ENCODE measurements around the gene BCL2L1.

Gene BCL2L1

DNA sequence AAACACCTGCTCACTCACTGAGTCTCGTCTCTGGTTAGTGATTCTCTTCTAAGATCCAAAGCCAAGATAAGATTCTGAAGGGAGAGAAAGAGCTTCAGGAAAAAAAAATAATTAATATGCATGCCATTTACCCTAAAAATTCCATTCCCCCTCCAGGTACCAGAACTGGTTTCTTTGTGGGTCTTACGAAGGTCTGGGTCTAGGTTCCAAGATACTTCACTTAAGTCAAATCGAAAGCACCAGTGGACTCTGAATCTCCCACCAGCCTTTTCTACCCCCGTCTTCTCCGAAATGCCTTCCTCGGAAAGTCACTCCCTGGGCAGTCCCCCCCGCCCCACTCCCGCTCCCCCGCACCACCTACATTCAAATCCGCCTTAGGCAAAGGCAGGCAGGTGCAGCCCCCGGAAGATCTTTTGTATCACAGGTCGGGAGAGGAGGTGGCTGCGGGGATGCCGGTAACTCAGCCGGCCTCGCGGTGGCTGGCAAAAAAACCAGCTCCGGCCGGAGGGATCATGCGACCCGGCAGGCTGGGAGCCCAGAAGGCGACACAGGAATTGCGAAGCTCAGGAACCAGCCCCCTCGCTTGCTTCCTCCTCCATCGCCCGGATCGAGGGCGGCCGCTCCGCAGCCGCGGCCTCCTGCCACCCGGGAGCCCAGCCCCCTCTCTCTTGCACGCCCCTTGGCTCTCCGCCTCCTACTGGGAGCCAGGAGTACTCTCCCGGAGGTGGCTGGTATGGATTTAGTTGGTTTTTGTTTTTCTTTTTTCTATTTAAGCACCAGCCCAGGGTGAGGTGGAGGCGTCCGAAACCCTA, at the start of gene BCL2L1:
BCL2L1 (minus strand) TSS at position 612 of the 812 bp plus-strand sequence. CDS start 650 bp downstream, outside the sequence.
- Histone ChIP-seq H3K9me3 (ENCODE audit: control insufficient read depth in 1 of 2, low read length in 2 of 2) (no peaks in the 10 kb centered on the region), H3K27ac (ENCODE audit: low read depth, low read length) (peak within 1 kb of the TSS; percentile 97), H3K36me3 (ENCODE audit: control insufficient read depth in 1 of 2, insufficient read depth in 2 of 2, low read length in 2 of 2) (peaks cover 0 to 11% of the 10 kb centered on the region in 2 donors), H3K4me3 (ENCODE audit: low read depth in 1 of 2, low read length in 2 of 2) (peak within 1 kb of the TSS; percentile 77 to 93), H3K27me3 (ENCODE audit: control insufficient read depth in 1 of 2, insufficient read depth in 2 of 2, low read length in 2 of 2) (no peaks in the 10 kb centered on the region), H3K9ac (ENCODE audit: low read depth in 1 of 2, low read length in 2 of 2) (peak within 1 kb of the TSS; percentile 95 to 99), H3K4me1 (ENCODE audit: control insufficient read depth in 1 of 2, insufficient read depth in 2 of 2, low read length in 2 of 2) (peaks cover 38 to 40% of the 10 kb centered on the region in 2 donors)

DNA sequence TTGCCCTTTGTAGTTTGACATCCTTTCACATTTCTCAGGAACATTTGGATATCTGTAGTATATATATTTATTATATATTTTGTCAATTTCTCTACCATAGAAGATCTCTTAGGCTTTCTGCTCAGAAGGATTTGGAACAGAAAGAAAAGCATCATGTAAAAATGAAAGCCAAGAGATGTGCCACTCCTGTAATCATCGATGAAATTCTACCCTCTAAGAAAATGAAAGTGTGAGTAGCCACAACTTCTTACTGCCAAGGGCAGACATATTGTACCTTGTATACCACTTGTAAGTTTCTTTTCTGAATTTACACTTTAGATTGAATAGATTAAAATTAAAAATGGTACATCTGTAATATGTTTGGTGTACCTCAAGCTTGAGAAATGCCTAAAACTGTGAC, 47.6 kb upstream of the BCL2L1 start:
- Histone ChIP-seq H3K27ac (ENCODE audit: low read depth, low read length) (no peak overlapping the region), H3K36me3 (ENCODE audit: control insufficient read depth in 1 of 2, insufficient read depth in 2 of 2, low read length in 2 of 2) (peaks cover 0 to 5% of the 10 kb centered on the region in 2 donors), H3K4me1 (ENCODE audit: control insufficient read depth in 1 of 2, insufficient read depth in 2 of 2, low read length in 2 of 2) (no peaks in the 10 kb centered on the region), H3K9ac (ENCODE audit: low read depth in 1 of 2, low read length in 2 of 2) (no peak overlapping the region), H3K4me3 (ENCODE audit: low read depth in 1 of 2, low read length in 2 of 2) (no peak overlapping the region), H3K27me3 (ENCODE audit: control insufficient read depth in 1 of 2, insufficient read depth in 2 of 2, low read length in 2 of 2) (no peaks in the 10 kb centered on the region), H3K9me3 (ENCODE audit: control insufficient read depth in 1 of 2, low read length in 2 of 2) (no peaks in the 10 kb centered on the region)

DNA sequence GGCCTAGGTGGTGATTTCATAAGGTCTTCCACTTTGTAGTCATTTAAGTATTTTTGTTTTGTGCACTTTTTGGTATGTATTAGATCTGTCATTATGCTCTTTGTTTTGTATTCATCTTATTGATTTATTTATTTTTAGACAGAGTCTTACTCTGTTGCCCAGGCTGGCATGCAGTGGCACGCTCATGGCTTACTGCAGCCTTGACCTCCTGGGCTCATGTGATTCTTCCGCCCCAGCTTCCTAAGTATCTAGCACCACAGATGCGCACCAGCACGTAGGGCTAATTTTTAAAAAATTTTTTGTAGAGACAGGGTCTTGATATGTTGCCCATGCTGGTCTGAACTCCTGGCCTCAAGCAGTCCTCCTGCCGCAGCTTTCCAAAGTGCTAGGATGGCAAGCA, 47.0 kb upstream of the BCL2L1 start:
- no peak overlapping the region for H3K9ac ChIP-seq (ENCODE audit: low read depth in 1 of 2, low read length in 2 of 2)
- H3K27me3 ChIP-seq (ENCODE audit: control insufficient read depth in 1 of 2, insufficient read depth in 2 of 2, low read length in 2 of 2) = no peaks in the 10 kb centered on the region
- no peak overlapping the region for H3K27ac ChIP-seq (ENCODE audit: low read depth, low read length)
- no peaks in the 10 kb centered on the region for H3K9me3 ChIP-seq (ENCODE audit: control insufficient read depth in 1 of 2, low read length in 2 of 2)
- no peak overlapping the region for H3K4me3 ChIP-seq (ENCODE audit: low read depth in 1 of 2, low read length in 2 of 2)
- no peaks in the 10 kb centered on the region for H3K4me1 ChIP-seq (ENCODE audit: control insufficient read depth in 1 of 2, insufficient read depth in 2 of 2, low read length in 2 of 2)
- H3K36me3 ChIP-seq (ENCODE audit: control insufficient read depth in 1 of 2, insufficient read depth in 2 of 2, low read length in 2 of 2) = peaks cover 0 to 5% of the 10 kb centered on the region in 2 donors

DNA sequence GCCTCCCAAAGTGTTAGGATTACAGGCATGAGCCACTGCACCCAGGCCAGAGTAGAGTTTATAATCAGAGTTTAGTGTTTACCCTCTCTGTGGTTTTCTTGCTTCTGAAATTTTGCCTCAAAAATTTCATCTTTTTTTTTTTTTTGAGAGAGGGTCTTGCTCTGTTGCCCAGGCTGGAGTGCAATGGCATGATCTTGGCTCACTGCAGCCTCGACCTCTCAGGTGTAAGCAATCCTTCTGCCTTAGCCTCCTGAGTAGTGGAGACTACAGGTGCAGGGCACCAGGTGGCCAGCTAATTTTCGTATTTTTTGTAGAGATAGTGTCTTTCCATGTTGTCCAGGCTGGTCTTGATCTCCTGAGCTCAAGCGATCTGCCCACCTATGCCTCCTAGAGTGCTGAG, 45.1 kb upstream of the BCL2L1 start:
- peaks cover 0 to 5% of the 10 kb centered on the region in 2 donors for H3K36me3 ChIP-seq (ENCODE audit: control insufficient read depth in 1 of 2, insufficient read depth in 2 of 2, low read length in 2 of 2)
- H3K4me3 ChIP-seq (ENCODE audit: low read depth in 1 of 2, low read length in 2 of 2) = no peak overlapping the region
- H3K9ac ChIP-seq (ENCODE audit: low read depth in 1 of 2, low read length in 2 of 2) = no peak overlapping the region
- no peaks in the 10 kb centered on the region for H3K4me1 ChIP-seq (ENCODE audit: control insufficient read depth in 1 of 2, insufficient read depth in 2 of 2, low read length in 2 of 2)
- no peaks in the 10 kb centered on the region for H3K27me3 ChIP-seq (ENCODE audit: control insufficient read depth in 1 of 2, insufficient read depth in 2 of 2, low read length in 2 of 2)
- no peak overlapping the region for H3K27ac ChIP-seq (ENCODE audit: low read depth, low read length)
- no peaks in the 10 kb centered on the region for H3K9me3 ChIP-seq (ENCODE audit: control insufficient read depth in 1 of 2, low read length in 2 of 2)

DNA sequence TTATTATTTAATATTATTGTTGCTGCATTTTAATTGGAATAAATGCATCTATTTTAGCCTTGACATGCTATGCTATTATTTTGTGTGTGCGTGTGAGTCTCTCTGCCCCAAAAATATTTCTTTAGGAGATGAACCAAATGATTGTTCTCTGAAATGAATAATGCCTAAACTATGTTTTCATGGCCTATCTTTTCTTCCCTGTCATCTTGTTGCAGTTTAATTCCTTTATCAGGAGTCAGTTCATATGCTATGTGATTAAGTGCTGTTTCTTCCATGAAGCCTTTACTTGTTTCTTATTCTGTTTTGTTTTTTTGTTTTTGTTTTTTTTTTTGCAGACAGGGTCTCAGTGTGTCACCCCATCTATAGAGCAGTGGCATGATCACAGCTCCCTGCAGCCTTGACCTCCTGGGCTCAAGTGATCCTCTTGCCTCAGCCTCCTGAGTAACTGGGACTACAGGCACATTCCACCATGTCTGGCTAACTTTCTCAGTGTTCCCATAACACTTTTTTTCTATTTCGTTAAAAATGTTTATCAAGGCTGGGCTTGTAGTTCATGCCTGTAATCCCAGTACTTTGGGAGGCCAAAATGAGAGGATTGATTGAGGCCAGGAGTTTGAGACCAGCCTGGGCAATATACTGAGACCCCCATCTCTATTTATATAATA, 42.1 kb upstream of the BCL2L1 start:
- Histone ChIP-seq H3K9ac (ENCODE audit: low read depth in 1 of 2, low read length in 2 of 2) (no peak overlapping the region), H3K27ac (ENCODE audit: low read depth, low read length) (no peak overlapping the region), H3K4me3 (ENCODE audit: low read depth in 1 of 2, low read length in 2 of 2) (no peak overlapping the region), H3K27me3 (ENCODE audit: control insufficient read depth in 1 of 2, insufficient read depth in 2 of 2, low read length in 2 of 2) (no peaks in the 10 kb centered on the region), H3K9me3 (ENCODE audit: control insufficient read depth in 1 of 2, low read length in 2 of 2) (no peaks in the 10 kb centered on the region), H3K4me1 (ENCODE audit: control insufficient read depth in 1 of 2, insufficient read depth in 2 of 2, low read length in 2 of 2) (no peaks in the 10 kb centered on the region), H3K36me3 (ENCODE audit: control insufficient read depth in 1 of 2, insufficient read depth in 2 of 2, low read length in 2 of 2) (peaks cover 0 to 6% of the 10 kb centered on the region in 2 donors)

DNA sequence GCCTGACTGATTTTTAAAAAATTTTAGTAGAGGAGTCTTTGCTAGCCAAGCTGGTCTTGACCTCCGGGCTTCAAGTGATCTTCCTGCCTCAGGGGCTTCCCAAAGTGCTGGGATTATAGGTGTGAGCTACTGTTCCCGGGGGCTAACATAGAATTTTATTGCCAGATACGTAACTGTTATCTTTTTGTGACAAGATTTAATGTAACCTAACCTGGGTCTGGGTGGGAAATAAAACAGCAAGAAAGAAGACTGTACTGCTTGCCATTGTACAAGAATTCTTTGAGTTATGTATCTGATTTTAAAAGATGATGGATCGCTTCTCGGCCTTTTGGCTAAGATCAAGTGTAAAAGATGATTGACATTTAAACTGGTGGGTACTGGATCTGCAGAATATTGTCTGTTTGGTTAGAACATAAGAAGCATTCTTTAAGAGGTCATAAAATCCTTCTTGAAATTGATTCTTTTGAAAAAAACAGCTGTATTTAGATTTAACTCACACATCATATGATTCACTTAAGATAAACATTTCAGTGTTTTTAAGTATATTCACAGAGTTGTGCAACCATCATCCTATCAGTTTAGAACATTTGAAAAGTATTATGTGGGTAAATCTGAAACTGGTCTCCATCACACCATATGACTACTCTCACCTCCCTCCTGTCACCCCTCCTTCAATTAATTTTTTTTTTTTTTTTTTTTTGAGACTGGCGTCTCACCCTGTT, 38.0 kb upstream of the BCL2L1 start:
- H3K9me3 ChIP-seq (ENCODE audit: control insufficient read depth in 1 of 2, low read length in 2 of 2) = no peaks in the 10 kb centered on the region
- no peak overlapping the region for H3K9ac ChIP-seq (ENCODE audit: low read depth in 1 of 2, low read length in 2 of 2)
- H3K4me3 ChIP-seq (ENCODE audit: low read depth in 1 of 2, low read length in 2 of 2) = no peak overlapping the region
- H3K4me1 ChIP-seq (ENCODE audit: control insufficient read depth in 1 of 2, insufficient read depth in 2 of 2, low read length in 2 of 2) = no peaks in the 10 kb centered on the region
- peaks cover 0 to 2% of the 10 kb centered on the region in 2 donors for H3K36me3 ChIP-seq (ENCODE audit: control insufficient read depth in 1 of 2, insufficient read depth in 2 of 2, low read length in 2 of 2)
- H3K27me3 ChIP-seq (ENCODE audit: control insufficient read depth in 1 of 2, insufficient read depth in 2 of 2, low read length in 2 of 2) = no peaks in the 10 kb centered on the region
- H3K27ac ChIP-seq (ENCODE audit: low read depth, low read length) = no peak overlapping the region

DNA sequence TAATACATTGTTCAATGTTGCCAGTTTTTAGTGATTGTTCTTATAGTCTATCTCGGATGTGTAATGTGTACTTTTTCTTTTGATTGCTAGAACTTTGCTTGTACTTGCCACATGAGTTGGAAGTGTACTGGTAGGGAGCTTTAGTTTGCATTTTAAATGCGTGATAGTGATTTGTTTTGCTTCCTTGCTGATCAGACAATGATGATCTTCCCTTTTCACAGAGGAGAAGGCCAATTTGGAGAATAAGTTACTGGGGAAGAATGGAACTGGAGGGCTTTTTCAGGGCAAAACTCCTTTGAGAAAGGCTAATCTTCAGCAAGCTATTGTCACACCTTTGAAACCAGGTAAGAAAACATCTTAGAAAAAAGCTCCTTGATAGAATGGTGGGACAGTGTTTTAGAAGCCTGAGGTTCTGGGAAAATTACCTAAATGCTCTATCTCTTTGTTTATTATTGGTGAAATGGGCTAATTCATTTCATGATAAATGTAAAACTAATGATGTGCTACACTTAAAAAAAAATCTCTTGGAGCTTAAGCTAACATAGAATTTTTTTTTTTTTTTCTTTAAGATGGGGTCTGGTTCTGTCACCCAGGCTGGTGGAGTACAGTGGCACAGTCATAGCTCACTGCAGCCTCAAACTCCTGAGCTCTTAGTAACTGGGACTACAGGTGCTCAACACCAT, 37.3 kb upstream of the BCL2L1 start:
- Histone ChIP-seq H3K4me3 (ENCODE audit: low read depth in 1 of 2, low read length in 2 of 2) (no peak overlapping the region), H3K4me1 (ENCODE audit: control insufficient read depth in 1 of 2, insufficient read depth in 2 of 2, low read length in 2 of 2) (no peaks in the 10 kb centered on the region), H3K9ac (ENCODE audit: low read depth in 1 of 2, low read length in 2 of 2) (no peak overlapping the region), H3K27me3 (ENCODE audit: control insufficient read depth in 1 of 2, insufficient read depth in 2 of 2, low read length in 2 of 2) (no peaks in the 10 kb centered on the region), H3K36me3 (ENCODE audit: control insufficient read depth in 1 of 2, insufficient read depth in 2 of 2, low read length in 2 of 2) (peaks cover 0 to 2% of the 10 kb centered on the region in 2 donors), H3K9me3 (ENCODE audit: control insufficient read depth in 1 of 2, low read length in 2 of 2) (no peaks in the 10 kb centered on the region), H3K27ac (ENCODE audit: low read depth, low read length) (no peak overlapping the region)

DNA sequence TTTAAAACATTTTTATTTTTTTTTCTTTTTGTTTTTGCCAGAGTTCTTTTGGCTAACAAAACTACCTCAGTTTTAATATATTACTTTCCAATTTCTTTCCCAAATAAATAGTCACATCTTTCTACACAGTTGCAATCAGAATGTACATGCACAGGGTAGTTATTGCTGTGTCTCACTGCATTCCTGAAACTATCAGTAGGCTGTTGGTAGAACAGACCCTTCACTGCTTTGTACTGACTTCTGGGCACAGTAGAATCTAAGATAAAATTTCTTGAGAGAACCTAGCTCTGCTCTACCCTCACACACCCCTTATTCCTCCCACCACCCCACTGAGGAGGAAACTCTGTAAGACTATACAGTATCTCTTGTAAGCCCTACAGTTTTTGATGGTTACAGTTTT, 36.3 kb upstream of the BCL2L1 start:
- H3K27ac ChIP-seq (ENCODE audit: low read depth, low read length) = no peak overlapping the region
- H3K9me3 ChIP-seq (ENCODE audit: control insufficient read depth in 1 of 2, low read length in 2 of 2) = no peaks in the 10 kb centered on the region
- H3K36me3 ChIP-seq (ENCODE audit: control insufficient read depth in 1 of 2, insufficient read depth in 2 of 2, low read length in 2 of 2) = peaks cover 0 to 2% of the 10 kb centered on the region in 2 donors
- no peaks in the 10 kb centered on the region for H3K4me1 ChIP-seq (ENCODE audit: control insufficient read depth in 1 of 2, insufficient read depth in 2 of 2, low read length in 2 of 2)
- H3K4me3 ChIP-seq (ENCODE audit: low read depth in 1 of 2, low read length in 2 of 2) = no peak overlapping the region
- H3K27me3 ChIP-seq (ENCODE audit: control insufficient read depth in 1 of 2, insufficient read depth in 2 of 2, low read length in 2 of 2) = no peaks in the 10 kb centered on the region
- H3K9ac ChIP-seq (ENCODE audit: low read depth in 1 of 2, low read length in 2 of 2) = no peak overlapping the region

DNA sequence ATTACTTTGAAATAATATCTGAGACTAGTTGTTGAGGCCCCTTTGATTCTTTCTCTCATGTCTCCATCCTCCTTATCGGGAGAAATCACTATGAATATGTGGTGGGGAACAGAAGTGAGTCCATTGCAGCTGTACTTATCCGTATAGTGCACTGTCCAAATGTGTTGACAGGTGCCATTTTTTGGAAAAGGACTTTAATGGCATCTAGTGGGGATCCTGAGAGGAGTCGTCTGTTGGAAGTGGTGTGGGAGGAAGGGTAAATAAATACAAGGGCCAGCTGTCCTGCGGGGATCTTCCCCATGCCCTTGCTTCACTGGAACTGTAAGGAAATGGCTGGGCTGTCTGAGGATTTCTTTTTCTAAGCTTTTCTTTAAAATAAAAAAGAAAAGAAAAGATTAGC, 35.9 kb upstream of the BCL2L1 start:
- Histone ChIP-seq H3K27ac (ENCODE audit: low read depth, low read length) (no peak overlapping the region), H3K4me1 (ENCODE audit: control insufficient read depth in 1 of 2, insufficient read depth in 2 of 2, low read length in 2 of 2) (no peaks in the 10 kb centered on the region), H3K9me3 (ENCODE audit: control insufficient read depth in 1 of 2, low read length in 2 of 2) (no peaks in the 10 kb centered on the region), H3K27me3 (ENCODE audit: control insufficient read depth in 1 of 2, insufficient read depth in 2 of 2, low read length in 2 of 2) (no peaks in the 10 kb centered on the region), H3K9ac (ENCODE audit: low read depth in 1 of 2, low read length in 2 of 2) (no peak overlapping the region), H3K36me3 (ENCODE audit: control insufficient read depth in 1 of 2, insufficient read depth in 2 of 2, low read length in 2 of 2) (peaks cover 0 to 2% of the 10 kb centered on the region in 2 donors), H3K4me3 (ENCODE audit: low read depth in 1 of 2, low read length in 2 of 2) (no peak overlapping the region)

Measured in duodenal mucosa (tissue), 2 donors.